Measurements from ENCODE around the gene ARAP2.

The ARAP2 gene

GRCh38 chr4:36177946-36178345 is 66.4 kb downstream of the ARAP2 start:
- DNase-seq: no peak

DNA sequence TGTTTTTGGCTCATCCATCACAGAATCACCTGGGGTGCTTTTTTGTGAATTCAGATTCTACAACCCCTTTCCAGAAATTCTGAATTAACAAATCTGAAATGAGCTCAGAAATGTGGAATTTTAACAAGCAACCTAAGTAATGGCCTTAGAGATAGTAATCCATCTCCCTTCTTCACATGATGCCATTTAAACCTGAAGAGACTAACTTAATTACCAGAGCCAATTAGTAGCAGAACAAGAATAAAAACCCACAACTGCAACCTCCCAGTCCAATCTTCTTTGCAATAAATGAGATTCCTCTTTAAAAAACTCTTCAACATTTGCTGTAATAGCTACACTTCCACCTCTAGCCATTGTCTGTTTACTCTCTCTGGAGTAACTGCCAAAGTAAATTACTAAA is 69.7 kb downstream of the ARAP2 start:
- no peak for DNase-seq

GRCh38 chr4:36173905-36174304 is 70.4 kb downstream of the ARAP2 start:
- no peak for DNase-seq

- no peak for DNase-seq
These were observed 71.7 kb downstream of the ARAP2 start for GRCh38 chr4:36172656-36173055.

GRCh38 chr4:36168127-36168878 is 76.0 kb downstream of the ARAP2 start:
- no peak for DNase-seq

GRCh38 chr4:36165631-36166005 is 78.7 kb downstream of the ARAP2 start:
- no peak for DNase-seq

DNA sequence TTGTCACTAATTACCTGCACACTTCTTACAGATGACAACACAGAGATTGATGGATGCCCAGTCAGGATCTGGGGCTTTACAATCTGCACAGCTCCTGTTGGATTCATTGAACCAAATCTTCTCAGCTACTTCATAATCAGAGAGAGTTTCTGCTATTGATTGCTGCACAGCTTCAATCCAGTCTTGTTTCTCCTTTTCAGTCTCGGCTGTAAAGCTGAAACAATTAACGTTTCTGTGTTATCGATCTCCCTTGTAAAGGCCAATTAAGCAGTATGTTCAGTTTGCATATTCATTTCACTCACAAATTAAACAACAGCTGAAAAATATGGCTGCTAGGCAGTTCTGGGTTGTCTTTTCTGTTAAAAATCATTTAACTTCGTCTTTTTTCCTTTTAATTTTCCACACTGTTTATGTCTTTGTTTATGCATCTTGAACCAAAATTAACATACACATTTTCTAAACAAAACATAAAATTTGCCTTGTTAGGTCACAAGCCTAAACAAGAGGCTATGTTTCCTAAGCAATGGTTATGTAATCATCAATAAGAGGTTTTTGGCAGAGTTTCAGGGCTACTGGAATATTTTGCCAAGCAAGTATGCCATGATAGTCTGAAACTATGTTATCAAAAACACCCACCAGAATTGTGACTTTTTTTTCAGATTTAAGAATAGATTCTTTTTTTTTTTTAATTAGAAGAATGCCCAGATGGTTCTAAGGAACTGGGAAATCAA is 79.2 kb downstream of the ARAP2 start:
- no peak for DNase-seq

GRCh38 chr4:36163198-36163597 is 81.1 kb downstream of the ARAP2 start:
- DNase-seq: no peak

DNA sequence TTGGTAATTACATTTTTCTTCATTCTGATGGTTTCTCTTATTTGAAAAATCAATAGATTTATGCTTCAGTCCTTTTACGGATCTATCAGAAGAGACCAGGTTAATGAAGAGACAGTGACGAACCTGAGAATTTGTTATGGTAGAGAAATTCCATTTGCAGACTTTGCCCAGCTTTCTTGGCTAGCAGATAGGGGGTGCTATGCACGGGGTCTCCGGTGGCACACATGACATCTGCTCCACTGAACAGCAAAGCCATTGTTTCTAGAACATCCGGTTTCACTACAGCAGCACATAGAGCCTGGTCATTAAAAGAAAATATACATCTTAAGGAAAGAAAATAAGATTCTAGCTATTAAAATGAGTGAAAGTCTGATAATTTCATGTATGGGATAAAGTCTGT is 85.1 kb downstream of the ARAP2 start:
- DNase-seq: no peak

- DNase-seq: no peak
These were observed 91.6 kb downstream of the ARAP2 start for GRCh38 chr4:36152735-36153134.

DNA sequence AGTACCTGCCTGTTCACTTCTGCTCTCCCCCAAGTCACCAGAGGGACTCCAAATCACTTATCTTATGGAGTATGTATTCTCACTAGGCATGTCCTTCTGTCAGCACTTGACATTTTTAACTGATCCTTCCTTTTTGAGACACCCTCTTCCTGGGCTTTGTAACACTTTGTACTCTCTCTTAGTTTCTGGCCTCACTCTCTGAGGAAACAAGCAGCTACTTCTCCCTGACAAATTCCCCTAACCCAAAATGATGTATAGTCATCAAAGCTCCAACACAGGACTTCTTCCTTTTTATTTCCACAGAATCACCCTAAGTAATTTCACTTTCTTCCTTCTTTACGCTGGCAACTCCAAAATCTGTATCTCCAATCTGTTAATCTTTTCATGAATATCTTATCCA is 101.8 kb downstream of the ARAP2 start:
- no peak for DNase-seq

- no peak for DNase-seq
These were observed 103.1 kb downstream of the ARAP2 start for GRCh38 chr4:36141186-36141585.

- DNase-seq: no peak
These were observed 103.9 kb downstream of the ARAP2 start for GRCh38 chr4:36140421-36140820.

DNA sequence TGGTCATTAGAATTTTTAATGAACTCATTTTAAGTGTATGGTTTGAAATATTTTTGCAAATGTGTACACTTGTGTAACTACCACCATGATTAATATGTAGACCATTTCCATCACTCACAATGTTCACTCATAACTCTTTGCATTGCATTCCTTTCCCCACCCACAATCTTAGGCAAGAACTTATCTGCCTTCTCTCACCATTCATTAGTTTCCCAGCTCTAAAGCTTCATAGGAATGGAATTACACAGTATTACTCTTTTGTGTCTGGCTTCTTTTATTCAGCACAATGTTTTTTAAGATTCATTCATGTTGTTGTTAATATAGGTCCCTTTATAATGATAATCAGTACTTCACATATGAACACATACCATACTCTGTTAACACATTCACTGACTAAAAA is 106.1 kb downstream of the ARAP2 start:
- no peak for DNase-seq

- no peak for DNase-seq
These were observed 107.0 kb downstream of the ARAP2 start for GRCh38 chr4:36137336-36137735.

GRCh38 chr4:36133658-36134057 is 110.7 kb downstream of the ARAP2 start:
- DNase-seq: no peak

GRCh38 chr4:36133086-36133485 is 111.2 kb downstream of the ARAP2 start:
- DNase-seq: no peak

DNA sequence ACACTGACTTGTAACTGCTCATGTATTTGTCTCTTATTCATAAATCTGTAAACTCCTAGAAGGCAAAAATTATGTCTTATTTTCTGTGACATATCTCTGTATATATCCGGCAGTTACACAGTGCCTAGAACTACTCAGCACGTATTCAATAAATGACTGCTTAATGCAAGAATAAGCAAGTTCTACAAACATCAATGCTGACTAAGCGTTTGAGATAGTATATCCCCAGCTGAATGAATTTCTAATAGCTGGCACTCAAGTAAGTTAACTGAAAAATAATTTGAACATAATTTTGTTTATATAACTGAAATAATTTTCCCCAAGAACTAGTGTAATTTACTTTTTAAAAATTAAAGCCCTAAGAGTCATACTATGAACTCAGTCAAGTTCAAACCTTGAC is 113.7 kb downstream of the ARAP2 start:
- DNase-seq: no peak

- DNase-seq: no peak
These were observed 115.6 kb downstream of the ARAP2 start for GRCh38 chr4:36128689-36129088.

GRCh38 chr4:36123906-36124305 is 120.4 kb downstream of the ARAP2 start:
- no peak for DNase-seq

DNA sequence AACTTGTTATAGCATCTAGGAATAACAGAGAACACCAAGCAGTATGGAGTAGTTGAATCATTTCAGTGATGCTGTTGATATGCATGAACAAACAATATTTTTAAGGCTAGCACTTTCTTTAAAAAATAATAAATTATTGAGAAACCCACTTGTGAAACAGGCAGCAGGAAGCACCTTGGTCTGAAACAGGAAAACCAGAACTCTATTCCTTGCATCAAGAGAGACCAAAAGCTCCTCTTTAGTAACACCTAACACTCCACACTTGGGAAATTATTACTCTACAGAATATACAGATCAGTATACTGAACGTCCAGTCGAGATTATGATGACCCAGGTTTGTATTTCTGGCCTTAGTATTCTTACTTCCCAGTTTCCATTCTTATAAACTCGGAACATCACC is 129.0 kb downstream of the ARAP2 start:
- DNase-seq: no peak

DNA sequence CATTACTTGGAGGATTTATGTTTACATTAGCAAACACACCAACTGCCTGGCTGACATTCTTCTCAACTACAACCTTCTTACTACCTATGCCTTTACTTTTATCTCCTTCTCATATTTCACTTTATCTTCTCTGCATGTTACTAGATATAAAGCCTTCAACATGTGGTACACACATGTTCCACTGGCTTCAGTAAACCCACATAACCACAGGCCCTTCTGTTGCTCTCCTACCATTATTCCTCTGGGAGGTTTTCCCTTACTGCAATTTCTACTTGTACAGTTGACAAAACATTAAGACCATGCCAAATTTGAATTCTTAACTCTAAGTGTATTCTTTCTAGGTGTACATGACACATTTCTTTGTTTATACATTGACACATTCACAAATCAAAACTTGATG is 133.1 kb downstream of the ARAP2 start:
- DNase-seq: no peak

DNA sequence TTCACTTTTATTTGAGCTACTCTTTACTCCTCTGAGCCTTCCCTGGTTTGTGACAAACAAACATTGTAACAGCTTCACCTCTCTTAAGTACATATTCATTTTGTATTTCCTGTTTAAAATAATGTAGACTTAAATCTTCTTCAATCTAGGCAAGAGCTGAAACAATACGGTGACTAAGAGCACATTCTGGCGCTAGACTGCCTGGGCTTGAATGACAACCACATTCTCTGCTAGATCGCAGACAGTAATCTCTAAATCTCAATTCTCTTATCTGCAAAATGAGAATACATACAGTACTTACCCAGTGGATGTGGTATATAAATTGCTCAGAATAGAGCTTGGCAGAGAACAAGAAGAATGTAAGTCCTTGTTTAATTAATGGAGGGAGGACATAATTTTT is 144.8 kb downstream of the ARAP2 start:
- DNase-seq: no peak

DNA sequence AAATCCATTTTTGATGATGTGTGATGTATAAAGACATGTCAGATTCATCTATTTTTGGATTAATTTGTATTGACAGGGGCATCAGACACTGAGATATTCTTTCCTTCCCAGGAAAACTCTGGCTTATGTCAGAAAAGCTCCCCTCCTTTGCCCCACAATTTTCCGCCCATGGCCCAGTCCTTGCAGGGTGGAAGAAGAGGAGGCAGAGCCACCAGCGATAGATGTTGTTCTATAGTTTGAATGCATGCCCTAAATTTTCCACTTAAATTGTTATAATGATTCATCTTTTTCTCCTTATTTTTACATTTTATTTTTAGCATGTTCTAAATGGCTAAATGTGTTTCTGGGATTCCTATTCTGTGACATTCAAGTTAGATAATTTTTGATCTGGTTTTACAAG is 149.3 kb downstream of the ARAP2 start:
- DNase-seq: no peak

DNA sequence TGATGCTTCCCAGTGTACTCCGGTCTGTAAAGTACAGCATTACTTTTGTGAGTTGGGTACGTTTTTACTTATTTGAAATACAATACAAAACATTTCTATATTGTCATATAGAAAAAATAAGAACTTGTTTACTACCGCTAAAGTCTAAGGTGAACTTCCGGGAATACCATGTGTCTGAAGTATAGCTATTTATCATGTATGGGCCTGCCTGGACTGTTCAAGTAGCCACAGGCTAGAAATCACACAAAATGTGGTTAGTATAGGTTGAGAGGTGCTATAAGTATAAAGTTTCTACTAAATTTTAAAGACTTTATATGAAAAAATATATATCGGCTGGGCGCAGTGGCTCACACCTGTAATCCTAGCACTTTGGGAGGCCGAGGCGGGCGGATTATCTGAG is 152.3 kb downstream of the ARAP2 start:
- DNase-seq: no peak

Measured in activated naive CD4-positive, alpha-beta T cell treated with Interleukin-2 at 50 U/mL for 16 hours (primary cell).